Natural killer cell (primary cell): ENCODE results near the gene TRPM1. TPM values are rescaled to one million over a fixed set of nuclear protein-coding genes. Genes with fewer than 3 reads are reported as not detected.

Source experiments
- ATAC-seq, 3 donors: fragments of 150-1000 bp in 2 of 3; fragments of 200-7000 bp in 1 of 3; cut with Tn5 transposase; 1 replicate in 1 of 3; 2 replicates in 2 of 3; pipeline ENCODE4 v1.10.0; 2021; ENCODE audit warnings: mild to moderate bottlenecking in 2 of 3, moderate library complexity in 2 of 3
- DNase-seq, 2 donors: peaks; one replicate each; pipeline versions ENCODE4 v3.0.0 to v3.0.0-alpha.2; 2013 to 2021; ENCODE audit warnings: mixed read lengths in 1 of 2
- H3K27ac ChIP-seq: one replicate; pipeline ENCODE4 v1.5.1; 2013; ENCODE audit warnings: mild to moderate bottlenecking, low read length
- H3K27me3 ChIP-seq: one replicate; pipeline ENCODE4 v1.6.1; 2013; ENCODE audit warnings: low read length; ENCODE audit not compliant: control insufficient read depth, insufficient read depth
- H3K36me3 ChIP-seq: one replicate; pipeline ENCODE4 v1.6.1; 2013; ENCODE audit warnings: low read length; ENCODE audit not compliant: control insufficient read depth, insufficient read depth
- H3K4me1 ChIP-seq: one replicate; pipeline ENCODE4 v1.6.1; 2013; ENCODE audit warnings: low read length; ENCODE audit not compliant: control insufficient read depth, insufficient read depth
- H3K4me3 ChIP-seq: one replicate; pipeline ENCODE4 v1.5.1; 2013; ENCODE audit warnings: low read length
- H3K9me3 ChIP-seq: one replicate; pipeline ENCODE4 v1.6.1; 2013; ENCODE audit warnings: low read length; ENCODE audit not compliant: control insufficient read depth, insufficient read depth
- H3K27ac Mint-ChIP-seq, 2 donors: one replicate each; pipeline ENCODE4 v1.8.0; 2022; ENCODE audit warnings: mild to moderate bottlenecking in 2 of 2, mixed read lengths in 2 of 2, moderate library complexity in 1 of 2
- H3K27me3 Mint-ChIP-seq, 2 donors: one replicate each; pipeline ENCODE4 v1.8.0; 2022; ENCODE audit warnings: low read depth in 2 of 2, mixed read lengths in 2 of 2
- H3K36me3 Mint-ChIP-seq: one replicate; pipeline ENCODE4 v1.8.0; 2022; ENCODE audit warnings: mixed read lengths
- H3K4me1 Mint-ChIP-seq, 2 donors: one replicate each; pipeline ENCODE4 v1.8.0; 2022; ENCODE audit warnings: mixed read lengths in 2 of 2
- H3K4me3 Mint-ChIP-seq: one replicate; pipeline ENCODE4 v1.8.0; 2022; ENCODE audit warnings: mild to moderate bottlenecking, moderate library complexity, mixed read lengths
- H3K9me3 Mint-ChIP-seq, 2 donors: one replicate each; pipeline ENCODE4 v1.8.0; 2022; ENCODE audit warnings: mixed read lengths in 2 of 2
- WGBS: methylation state at CpG from one replicate; pipeline ENCODE4 v1.1.7; 2013; ENCODE audit warnings: missing lambda C conversion rate; ENCODE audit not compliant: insufficient coverage; 5-methylcytosine and 5-hydroxymethylcytosine counted together
- intact Hi-C: fragments of 100-400 bp; cut with micrococcal nuclease; formaldehyde crosslinking; loops from one replicate; pipeline ENCODE4 v1.14.2; 2022
- total RNA-seq, 4 donors: library from RNA; stranded (reverse); fragments of 120-200 nt in 1 of 4; gene quantifications; one replicate each; pipeline versions ENCODE4 v1.2.3 to v1.2.4, GENCODE V29; 2013 to 2022
- TF ChIP-seq, protein P1 (sequence below): fragments of 200-600 bp; IDR thresholded peaks from one replicate; pipeline ENCODE4 v1.8.0; 2022; ENCODE audit warnings: antibody characterized with exemption

TRPM1 gene
- total RNA-seq, 3 donors from 2014 or later (not counting 1 experiment from before 2014, with no cell fraction given) = not detected

DNA sequence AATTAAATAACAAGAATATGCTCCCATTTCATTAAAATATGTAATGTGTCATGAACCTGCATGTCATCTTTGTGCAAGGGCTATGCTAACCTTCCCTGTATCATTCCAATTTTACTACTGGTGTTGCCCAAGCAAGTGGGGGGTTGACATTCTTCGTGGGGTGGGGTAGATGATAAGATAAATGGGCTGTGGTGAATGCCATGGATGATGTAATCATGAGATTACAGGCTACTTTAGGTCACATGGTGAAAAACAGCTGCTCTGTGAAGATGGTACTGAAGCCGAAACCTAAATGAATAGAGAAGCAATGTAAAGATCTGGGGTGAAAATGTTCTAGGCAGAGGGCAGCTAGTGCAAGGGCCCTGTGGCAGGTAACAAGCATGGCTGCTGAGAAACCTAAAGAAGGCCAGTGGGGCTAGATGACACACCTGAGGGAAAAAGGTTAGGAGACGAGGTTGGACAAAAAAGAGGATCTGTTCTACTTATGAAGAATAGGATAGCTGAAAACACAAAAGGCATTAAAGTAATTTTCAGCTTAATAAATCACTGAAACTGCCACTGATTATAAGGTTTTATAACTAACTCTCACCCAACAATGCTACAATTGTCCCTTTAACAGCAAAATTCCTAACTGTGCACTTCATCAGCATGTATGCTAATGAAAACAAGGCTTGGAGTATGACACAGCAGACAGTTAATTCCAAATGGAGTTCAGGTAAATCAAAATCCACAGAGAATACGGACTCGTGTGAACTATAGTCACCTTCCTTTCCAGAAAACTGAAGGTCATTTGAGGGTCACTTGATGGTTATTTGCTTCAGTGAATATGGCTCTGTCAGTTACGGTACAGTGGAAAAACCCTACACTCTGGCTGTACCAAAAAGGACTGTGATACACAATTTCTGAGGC lies 145.1 kb downstream of the TRPM1 start:
- H3K27me3 Mint-ChIP-seq = no peaks in the 10 kb centered on the region
- intact Hi-C loops = no loop called here
- TF ChIP-seq, protein P1, sequence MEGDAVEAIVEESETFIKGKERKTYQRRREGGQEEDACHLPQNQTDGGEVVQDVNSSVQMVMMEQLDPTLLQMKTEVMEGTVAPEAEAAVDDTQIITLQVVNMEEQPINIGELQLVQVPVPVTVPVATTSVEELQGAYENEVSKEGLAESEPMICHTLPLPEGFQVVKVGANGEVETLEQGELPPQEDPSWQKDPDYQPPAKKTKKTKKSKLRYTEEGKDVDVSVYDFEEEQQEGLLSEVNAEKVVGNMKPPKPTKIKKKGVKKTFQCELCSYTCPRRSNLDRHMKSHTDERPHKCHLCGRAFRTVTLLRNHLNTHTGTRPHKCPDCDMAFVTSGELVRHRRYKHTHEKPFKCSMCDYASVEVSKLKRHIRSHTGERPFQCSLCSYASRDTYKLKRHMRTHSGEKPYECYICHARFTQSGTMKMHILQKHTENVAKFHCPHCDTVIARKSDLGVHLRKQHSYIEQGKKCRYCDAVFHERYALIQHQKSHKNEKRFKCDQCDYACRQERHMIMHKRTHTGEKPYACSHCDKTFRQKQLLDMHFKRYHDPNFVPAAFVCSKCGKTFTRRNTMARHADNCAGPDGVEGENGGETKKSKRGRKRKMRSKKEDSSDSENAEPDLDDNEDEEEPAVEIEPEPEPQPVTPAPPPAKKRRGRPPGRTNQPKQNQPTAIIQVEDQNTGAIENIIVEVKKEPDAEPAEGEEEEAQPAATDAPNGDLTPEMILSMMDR = no peak
- no peaks in the 10 kb centered on the region for H3K9me3 ChIP-seq
- H3K4me3 ChIP-seq = no peak overlapping the region
- DNase-seq = no peak
- H3K9me3 Mint-ChIP-seq = no peaks in the 10 kb centered on the region
- peaks cover 25% of the 10 kb centered on the region for H3K36me3 Mint-ChIP-seq
- H3K27ac ChIP-seq = no peak overlapping the region
- peak in 1 of 3 donors; percentile 62 for ATAC-seq
- H3K4me1 ChIP-seq = no peaks in the 10 kb centered on the region
- H3K4me1 Mint-ChIP-seq = peaks cover 0 to 9% of the 10 kb centered on the region in 2 donors
- WGBS = 94% methylated on average over 6 of the region's 6 CpGs
- no peaks in the 10 kb centered on the region for H3K27me3 ChIP-seq
- H3K27ac Mint-ChIP-seq = no peak overlapping the region
- H3K36me3 ChIP-seq = peaks cover 82% of the 10 kb centered on the region
- H3K4me3 Mint-ChIP-seq = no peak overlapping the region

DNA sequence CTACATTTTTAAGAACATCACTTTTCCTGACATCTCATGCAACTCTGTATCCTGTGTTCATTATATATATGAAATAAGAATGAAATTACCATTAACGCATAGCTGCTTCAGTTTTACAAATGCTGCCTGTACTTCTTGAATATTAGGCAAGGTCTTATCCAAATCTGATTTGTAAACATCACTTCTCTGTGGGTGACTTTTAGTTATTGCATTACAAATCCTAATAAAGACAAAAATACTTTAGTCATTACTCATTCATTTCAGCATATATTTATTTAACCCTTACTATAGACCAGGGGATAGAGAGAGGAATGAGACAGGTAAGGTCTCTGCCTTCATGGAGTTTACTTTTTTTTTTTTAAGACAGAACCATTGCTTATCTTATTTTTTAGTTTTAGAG lies 146.9 kb downstream of the TRPM1 start:
- no peak overlapping the region for H3K4me3 ChIP-seq
- TF ChIP-seq, protein P1 = no peak
- Mint-ChIP-seq H3K9me3 (no peaks in the 10 kb centered on the region), H3K27me3 (no peaks in the 10 kb centered on the region), H3K36me3 (peaks cover 32% of the 10 kb centered on the region), H3K4me1 (peaks cover 0 to 9% of the 10 kb centered on the region in 2 donors), H3K27ac (no peak overlapping the region), H3K4me3 (no peak overlapping the region)
- intact Hi-C loops = no loop called here
- no peaks in the 10 kb centered on the region for H3K27me3 ChIP-seq
- H3K4me1 ChIP-seq = no peaks in the 10 kb centered on the region
- WGBS = 100% methylated on average over 1 of the region's 1 CpG
- no peak overlapping the region for H3K27ac ChIP-seq
- peaks cover 83% of the 10 kb centered on the region for H3K36me3 ChIP-seq
- no peak for ATAC-seq
- no peaks in the 10 kb centered on the region for H3K9me3 ChIP-seq
- no peak for DNase-seq

DNA sequence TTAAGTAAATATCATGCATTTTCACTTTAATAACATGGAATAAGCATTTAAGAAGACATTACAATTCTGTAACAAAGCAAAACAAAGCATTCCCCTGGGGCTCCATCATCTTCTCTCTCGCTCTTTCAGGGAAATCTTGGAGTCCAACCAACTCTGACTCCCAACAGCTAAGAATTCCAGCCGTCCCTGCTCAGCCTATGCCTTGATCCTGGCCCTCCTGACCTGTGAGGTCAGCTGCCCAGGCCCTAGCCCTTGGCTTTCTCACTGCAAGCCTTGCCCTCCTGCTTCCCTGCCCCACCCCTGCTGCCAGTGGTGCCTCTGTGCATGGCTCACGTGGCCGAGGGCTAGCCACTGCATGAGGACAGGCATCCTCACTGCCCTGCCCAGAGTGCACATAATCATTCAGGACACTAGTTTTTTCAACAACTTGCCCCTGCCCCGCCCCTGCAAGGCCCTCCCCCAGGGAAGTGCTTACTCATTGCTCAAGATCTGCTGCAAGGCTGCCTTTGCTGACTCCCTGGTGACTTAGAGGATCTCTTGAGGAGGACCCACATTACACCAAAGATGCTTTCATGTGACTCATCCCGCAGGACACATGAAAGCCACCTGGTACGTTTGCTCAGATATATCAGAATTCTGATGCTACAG lies 147.7 kb downstream of the TRPM1 start:
- H3K27ac ChIP-seq = no peak overlapping the region
- 92% methylated on average over 7 of the region's 7 CpGs for WGBS

More for the DNA sequence above, 147.7 kb downstream of the TRPM1 start:
- Histone ChIP-seq H3K9me3 (no peaks in the 10 kb centered on the region), H3K27me3 (no peaks in the 10 kb centered on the region), H3K36me3 (peaks cover 86% of the 10 kb centered on the region), H3K4me1 (no peaks in the 10 kb centered on the region), H3K4me3 (no peak overlapping the region)
- H3K9me3 Mint-ChIP-seq = no peaks in the 10 kb centered on the region
- TF ChIP-seq, protein P1 = no peak
- no peak overlapping the region for H3K27ac Mint-ChIP-seq
- H3K4me1 Mint-ChIP-seq = peaks cover 0 to 9% of the 10 kb centered on the region in 2 donors
- H3K27me3 Mint-ChIP-seq = no peaks in the 10 kb centered on the region
- intact Hi-C loops = no loop called here
- H3K4me3 Mint-ChIP-seq = no peak overlapping the region
- ATAC-seq = peak in 1 of 3 donors; percentile 41
- peaks cover 40% of the 10 kb centered on the region for H3K36me3 Mint-ChIP-seq
- DNase-seq = no peak
